GM10847 (cell line): ENCODE results near the gene RORB.

ENCODE experiments used
- POLR2A ChIP-seq: IDR thresholded peaks from 2 replicates; pipeline ENCODE4 v1.6.1; 2011; ENCODE audit not compliant: insufficient read length; ENCODE audit errors: extremely low read depth

RORB gene

DNA sequence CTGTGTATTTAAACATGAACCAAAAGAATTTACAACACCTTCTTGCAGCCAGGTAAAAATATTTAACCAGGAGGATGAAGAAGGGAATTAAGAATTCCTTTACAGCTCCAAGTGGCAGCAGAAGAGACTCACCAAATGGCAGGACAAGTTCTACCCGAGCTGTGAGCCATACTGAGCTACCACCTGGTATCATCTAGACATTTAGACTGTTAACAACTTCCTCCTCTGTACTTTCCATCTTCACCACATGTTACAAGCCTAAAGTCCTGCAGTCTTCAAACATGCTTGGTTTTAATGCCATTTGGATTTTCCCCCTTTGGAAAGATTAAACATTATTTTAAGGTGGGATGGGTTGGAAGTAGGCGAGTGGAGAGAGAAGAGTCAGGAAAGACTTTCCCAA, 200.4 kb downstream of the RORB start:
- no peak for TF ChIP-seq POLR2A

- TF ChIP-seq POLR2A: no peak
These were observed 214.2 kb downstream of the RORB start for GRCh38 chr9:74711341-74711740.

- no peak for TF ChIP-seq POLR2A
These were observed 221.6 kb downstream of the RORB start for GRCh38 chr9:74718709-74719108.

GRCh38 chr9:74719306-74719705, 222.2 kb downstream of the RORB start:
- no peak for TF ChIP-seq POLR2A

GRCh38 chr9:74721696-74722660, 224.8 kb downstream of the RORB start:
- TF ChIP-seq POLR2A: no peak

DNA sequence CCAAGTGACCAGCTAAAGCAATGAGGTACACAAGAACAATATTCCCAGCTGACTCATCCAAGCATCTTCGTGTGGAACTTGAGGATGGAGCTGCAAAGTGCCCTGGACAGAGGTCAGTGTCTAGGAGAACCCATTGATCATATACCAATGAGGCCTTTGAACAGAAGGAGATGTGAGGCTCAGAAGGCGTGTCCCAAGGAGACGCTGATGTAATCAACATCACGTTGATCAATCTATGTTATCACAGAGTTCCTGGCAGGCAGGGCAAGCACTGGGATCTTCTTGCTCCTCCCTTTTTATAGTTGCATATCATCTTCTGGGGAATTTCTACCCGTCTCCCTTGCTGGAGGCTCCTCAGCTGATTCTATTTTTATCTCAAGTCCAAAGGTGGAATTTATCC, 227.2 kb downstream of the RORB start:
- no peak for TF ChIP-seq POLR2A

DNA sequence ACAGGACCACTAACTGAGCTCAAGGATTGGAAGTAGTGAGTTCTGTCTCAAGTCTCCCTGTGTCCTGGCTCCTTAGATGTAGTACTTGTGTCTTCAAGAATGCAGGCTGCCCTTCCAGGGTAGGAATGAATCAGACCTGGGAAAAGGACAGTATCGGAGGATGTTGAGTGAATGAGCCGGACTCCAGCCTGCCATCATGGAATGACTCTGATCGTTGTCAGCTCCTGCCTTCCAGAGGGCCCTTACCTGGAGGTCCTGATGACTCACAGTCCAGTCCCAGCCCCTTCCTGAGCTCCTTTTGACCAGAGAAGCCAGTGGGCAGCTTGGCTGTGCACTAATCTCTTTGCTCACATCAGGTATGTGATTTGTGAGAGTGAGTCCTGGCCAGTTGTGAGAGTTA, 229.4 kb downstream of the RORB start:
- no peak for TF ChIP-seq POLR2A

DNA sequence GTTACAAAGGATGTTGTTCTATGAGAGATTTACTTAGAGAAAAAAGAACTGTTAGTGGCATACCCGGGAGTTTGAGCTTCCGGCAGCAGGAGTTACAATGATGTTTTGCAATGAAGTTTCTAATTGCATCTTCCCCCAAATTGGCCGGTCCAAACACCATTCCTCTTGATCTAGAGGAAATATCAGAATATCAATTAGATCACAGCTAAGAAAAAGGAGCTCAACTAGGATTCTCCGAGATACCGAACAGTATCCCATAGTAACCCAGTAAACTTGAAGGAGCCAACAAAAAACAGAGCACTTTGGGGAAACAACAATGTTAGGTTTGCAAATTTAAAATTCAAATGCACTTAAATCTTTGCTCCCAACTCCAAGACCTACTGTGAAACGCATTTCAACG, 231.0 kb downstream of the RORB start:
- TF ChIP-seq POLR2A: no peak

- no peak for TF ChIP-seq POLR2A
These were observed 232.1 kb downstream of the RORB start for GRCh38 chr9:74729136-74729695.

GRCh38 chr9:74735761-74736160, 238.6 kb downstream of the RORB start:
- no peak for TF ChIP-seq POLR2A

DNA sequence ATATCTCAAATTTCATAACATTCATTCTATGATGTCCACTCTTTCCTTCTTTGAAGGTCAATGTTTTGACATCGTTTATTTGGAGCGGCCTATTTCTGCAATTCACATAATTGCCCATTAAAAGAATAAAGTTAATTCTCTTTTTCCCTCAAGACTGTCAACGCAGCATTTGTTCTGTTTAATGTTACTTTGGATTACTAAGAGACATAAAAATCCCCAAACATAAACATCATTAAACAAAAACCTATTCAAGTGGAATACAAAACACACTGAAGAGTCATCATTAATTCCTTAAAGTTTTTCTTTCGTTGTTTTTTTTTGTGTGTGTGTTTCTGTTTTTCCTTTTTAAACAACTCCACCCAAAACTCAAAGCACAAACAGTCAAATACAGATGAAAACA, 239.5 kb downstream of the RORB start:
- TF ChIP-seq POLR2A: no peak

GRCh38 chr9:74742191-74742790, 245.2 kb downstream of the RORB start:
- no peak for TF ChIP-seq POLR2A
